Measurements from ENCODE around the gene IFT88. TPM values are rescaled to one million over a fixed set of nuclear protein-coding genes. Genes with fewer than 3 reads are reported as not detected.
A peak's percentile ranks its signal among the peaks of the same experiment; 100 is the strongest.

The IFT88 gene
- total RNA-seq, 1 donor from 2014 or later, result 4.9 TPM

DNA sequence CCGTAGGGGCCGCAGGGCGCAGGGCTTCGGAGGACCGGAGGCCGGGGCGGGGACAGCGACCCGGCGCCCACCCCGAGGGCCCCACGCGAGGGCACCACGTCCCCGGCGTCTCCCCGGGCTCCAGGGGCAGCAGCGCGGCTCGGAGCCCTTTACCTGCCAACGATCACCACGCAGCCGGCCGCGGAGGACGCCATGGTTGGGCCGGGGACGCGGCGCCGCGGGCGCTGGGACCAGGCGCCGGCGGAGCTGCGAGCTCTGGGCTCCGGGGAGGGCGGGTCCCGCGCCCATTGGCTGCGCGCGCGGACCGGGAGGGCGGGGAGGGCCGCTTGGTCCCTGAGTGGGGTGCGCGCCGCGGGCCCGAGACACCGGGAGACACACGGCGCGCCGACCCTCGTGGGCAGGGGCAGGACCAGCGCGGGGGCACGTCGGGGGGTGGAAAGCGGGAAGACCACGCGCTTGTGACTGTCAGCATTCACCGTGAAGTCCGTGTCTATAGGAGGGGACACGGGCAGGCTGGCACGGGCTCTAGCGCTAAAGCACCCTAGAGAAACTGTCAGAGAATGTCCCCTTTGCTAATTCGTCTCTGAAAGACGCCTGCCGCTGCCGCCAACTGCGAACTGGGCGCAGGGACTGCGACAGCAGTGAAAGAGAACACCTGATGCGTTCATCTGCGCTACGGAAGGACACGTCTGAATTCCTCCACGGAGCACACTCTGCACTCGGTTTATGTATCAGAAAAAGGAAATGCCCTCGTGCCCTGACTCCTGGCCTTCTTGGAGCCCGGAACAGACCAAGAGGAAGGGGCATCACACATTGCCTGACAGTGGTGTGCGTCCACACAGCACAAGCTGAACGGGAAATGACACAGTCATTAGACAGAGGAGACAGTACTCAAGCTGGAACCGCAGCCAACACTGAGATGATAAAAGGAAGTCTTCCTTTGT is 41.1 kb upstream of the IFT88 start, which contains the start of gene CRYL1:
CRYL1 (minus strand) TSS at position 257 of the 944 bp plus-strand sequence; CDS start at position 194, 63 bp downstream.
- Histone ChIP-seq H3K27ac (peak within 1 kb of the TSS; percentile 76 to 86), H3K9me3 (no peaks in the 10 kb centered on the region), H3K4me1 (peaks cover 0 to 6% of the 10 kb centered on the region in 2 donors), H3K36me3 (no peaks in the 10 kb centered on the region), H3K27me3 (no peaks in the 10 kb centered on the region), H3K4me3 (peak within 1 kb of the TSS; percentile 76 to 96)
- intact Hi-C loops (cut with DNase I), result loop anchor here (1.0 kb wide), 1 partner anchor 41 kb away; the partner anchor contains the start of gene IFT88
- DNase-seq (ENCODE audit: low spot score in 2 of 2), result peak; percentile 66 to 88
- TF ChIP-seq, protein P1, sequence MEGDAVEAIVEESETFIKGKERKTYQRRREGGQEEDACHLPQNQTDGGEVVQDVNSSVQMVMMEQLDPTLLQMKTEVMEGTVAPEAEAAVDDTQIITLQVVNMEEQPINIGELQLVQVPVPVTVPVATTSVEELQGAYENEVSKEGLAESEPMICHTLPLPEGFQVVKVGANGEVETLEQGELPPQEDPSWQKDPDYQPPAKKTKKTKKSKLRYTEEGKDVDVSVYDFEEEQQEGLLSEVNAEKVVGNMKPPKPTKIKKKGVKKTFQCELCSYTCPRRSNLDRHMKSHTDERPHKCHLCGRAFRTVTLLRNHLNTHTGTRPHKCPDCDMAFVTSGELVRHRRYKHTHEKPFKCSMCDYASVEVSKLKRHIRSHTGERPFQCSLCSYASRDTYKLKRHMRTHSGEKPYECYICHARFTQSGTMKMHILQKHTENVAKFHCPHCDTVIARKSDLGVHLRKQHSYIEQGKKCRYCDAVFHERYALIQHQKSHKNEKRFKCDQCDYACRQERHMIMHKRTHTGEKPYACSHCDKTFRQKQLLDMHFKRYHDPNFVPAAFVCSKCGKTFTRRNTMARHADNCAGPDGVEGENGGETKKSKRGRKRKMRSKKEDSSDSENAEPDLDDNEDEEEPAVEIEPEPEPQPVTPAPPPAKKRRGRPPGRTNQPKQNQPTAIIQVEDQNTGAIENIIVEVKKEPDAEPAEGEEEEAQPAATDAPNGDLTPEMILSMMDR (IDR thresholded peaks at IDR 0.05), result no peak

DNA sequence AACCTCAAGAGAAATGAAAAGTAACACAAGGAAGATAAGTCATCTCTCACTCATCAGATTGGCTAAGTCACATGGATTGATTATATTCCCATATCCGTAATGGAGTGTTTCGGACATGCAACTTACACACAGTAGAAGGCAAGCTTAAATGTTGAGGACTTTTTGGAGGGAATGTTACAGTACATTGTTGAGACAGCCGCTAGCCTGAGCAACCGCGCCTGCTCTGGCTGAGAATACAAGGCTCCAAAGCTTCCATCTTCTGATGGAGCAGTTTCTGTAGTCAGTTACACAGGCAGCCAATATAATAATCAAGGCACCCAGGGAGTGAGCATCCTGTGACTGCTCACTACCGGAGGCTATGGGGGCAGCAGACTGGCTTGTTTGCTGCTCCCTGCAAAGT is 40.3 kb upstream of the IFT88 start:
- H3K27me3 ChIP-seq, result no peaks in the 10 kb centered on the region
- H3K4me3 ChIP-seq, result peak overlapping the region; percentile 76 to 96
- peak overlapping the region; percentile 76 to 86 for H3K27ac ChIP-seq
- no peaks in the 10 kb centered on the region for H3K36me3 ChIP-seq
- peaks cover 0 to 6% of the 10 kb centered on the region in 2 donors for H3K4me1 ChIP-seq
- intact Hi-C loops (cut with DNase I), result no loop called here
- TF ChIP-seq, protein P1 (IDR thresholded peaks at IDR 0.05), result no peak
- H3K9me3 ChIP-seq, result no peaks in the 10 kb centered on the region
- DNase-seq (ENCODE audit: low spot score in 2 of 2), result no peak

DNA sequence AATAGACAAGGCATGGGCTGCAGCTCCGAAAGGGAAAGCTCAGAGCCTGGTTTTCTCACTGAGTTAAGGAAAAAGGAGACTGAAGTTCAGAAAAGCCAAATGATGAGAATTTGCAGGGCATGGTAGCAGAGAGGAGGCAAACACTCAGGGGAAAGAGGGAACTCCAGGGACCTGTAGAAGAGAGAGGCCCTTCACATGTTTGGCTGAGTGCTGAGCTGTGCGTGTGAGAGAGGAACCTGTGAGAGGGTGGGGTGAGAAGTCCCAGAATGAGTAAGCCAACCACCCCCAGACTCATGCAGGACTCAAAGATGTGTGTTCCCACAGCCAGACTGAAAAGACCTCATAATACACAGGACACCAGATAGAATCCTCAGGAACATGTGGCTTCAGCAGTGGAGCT is 38.5 kb upstream of the IFT88 start:
- TF ChIP-seq, protein P1 (IDR thresholded peaks at IDR 0.05), result no peak
- no peaks in the 10 kb centered on the region for H3K27me3 ChIP-seq
- H3K27ac ChIP-seq, result no peak overlapping the region
- no peaks in the 10 kb centered on the region for H3K9me3 ChIP-seq
- intact Hi-C loops (cut with DNase I), result no loop called here
- H3K4me1 ChIP-seq, result peaks cover 0 to 6% of the 10 kb centered on the region in 2 donors
- no peak for DNase-seq (ENCODE audit: low spot score in 2 of 2)
- H3K36me3 ChIP-seq, result no peaks in the 10 kb centered on the region
- H3K4me3 ChIP-seq, result no peak overlapping the region

DNA sequence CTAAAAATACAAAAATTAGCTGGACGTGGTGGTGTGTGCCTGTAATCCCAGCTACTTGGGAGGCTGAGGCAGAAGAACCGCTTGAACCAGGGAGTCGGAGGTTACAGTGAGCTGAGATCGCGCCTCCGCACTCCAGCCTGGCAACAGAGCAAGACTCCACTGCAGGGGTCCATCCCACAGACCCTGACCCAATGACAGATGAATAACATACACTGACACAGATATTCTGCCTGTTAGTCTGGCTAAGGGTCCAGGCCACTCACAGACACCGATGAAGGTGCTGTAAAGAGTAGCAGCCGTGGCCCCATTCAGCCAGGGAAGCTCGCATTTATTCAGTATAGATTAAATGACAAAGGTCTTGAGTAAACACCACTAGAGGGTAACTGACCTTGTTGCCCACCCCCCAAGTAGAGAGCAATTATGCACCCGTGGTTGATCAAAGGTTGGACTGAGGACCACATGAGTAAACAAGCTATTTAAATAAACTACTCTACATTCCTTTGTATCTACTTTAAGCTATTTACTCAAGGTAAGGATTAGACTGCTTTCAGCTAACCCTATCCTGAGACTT is 32.8 kb upstream of the IFT88 start:
- intact Hi-C loops (cut with DNase I), result no loop called here
- no peaks in the 10 kb centered on the region for H3K4me1 ChIP-seq
- no peaks in the 10 kb centered on the region for H3K27me3 ChIP-seq
- TF ChIP-seq, protein P1 (IDR thresholded peaks at IDR 0.05), result no peak
- H3K27ac ChIP-seq, result no peak overlapping the region
- no peaks in the 10 kb centered on the region for H3K36me3 ChIP-seq
- H3K4me3 ChIP-seq, result no peak overlapping the region
- DNase-seq (ENCODE audit: low spot score in 2 of 2), result no peak
- no peaks in the 10 kb centered on the region for H3K9me3 ChIP-seq

DNA sequence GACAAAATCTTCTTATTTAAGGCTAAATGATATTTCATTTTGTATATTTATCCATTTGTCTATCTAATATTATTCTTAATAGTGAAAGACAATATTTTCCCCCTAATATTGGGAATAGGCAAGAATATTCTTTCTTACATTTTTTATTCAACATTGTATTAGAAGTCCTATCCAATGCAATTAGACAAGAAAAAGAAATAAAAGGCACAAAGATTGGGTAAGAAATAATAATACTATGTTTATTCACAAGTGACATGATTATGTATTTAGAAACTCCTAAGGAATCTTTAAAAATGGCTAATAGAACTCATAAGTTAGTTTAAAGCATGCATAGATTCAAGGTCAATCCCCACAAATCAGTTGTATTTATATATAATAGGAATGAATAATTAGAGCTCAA is 30.0 kb upstream of the IFT88 start:
- TF ChIP-seq, protein P1 (IDR thresholded peaks at IDR 0.05), result no peak
- Histone ChIP-seq H3K4me1 (no peaks in the 10 kb centered on the region), H3K4me3 (no peak overlapping the region), H3K9me3 (no peaks in the 10 kb centered on the region), H3K36me3 (no peaks in the 10 kb centered on the region), H3K27me3 (no peaks in the 10 kb centered on the region), H3K27ac (no peak overlapping the region)
- no peak for DNase-seq (ENCODE audit: low spot score in 2 of 2)
- intact Hi-C loops (cut with DNase I), result no loop called here
